Brain microvascular endothelial cell (primary cell): ENCODE measurements around the gene NPAS2.
A peak's percentile ranks its signal among the peaks of the same experiment; 100 is the strongest.

Source experiments
- DNase-seq: peaks from one replicate; pipeline ENCODE4 v3.0.0-alpha.2; 2020
- H3K27ac ChIP-seq: fragments of 250-450 bp; sonication (Bioruptor Pico); 2 replicates; pipeline ENCODE4 v1.5.1; 2020; ENCODE audit warnings: mild to moderate bottlenecking, moderate library complexity
- H3K27me3 ChIP-seq: fragments of 250-450 bp; sonication (Bioruptor Pico); replicated peaks from 2 replicates; pipeline ENCODE4 v1.5.1; 2020; ENCODE audit warnings: mild to moderate bottlenecking
- H3K36me3 ChIP-seq: fragments of 250-450 bp; sonication (Bioruptor Pico); replicated peaks from 2 replicates; pipeline ENCODE4 v1.5.1; 2020; ENCODE audit warnings: mild to moderate bottlenecking
- H3K4me3 ChIP-seq: 2 replicates; pipeline ENCODE4 v1.5.1; 2011; ENCODE audit warnings: low read depth, mild to moderate bottlenecking, control low read depth, low read length, moderate library complexity
- CTCF ChIP-seq: IDR thresholded peaks from 2 replicates; pipeline ENCODE4 v1.5.1; 2011; ENCODE audit warnings: low read depth, mild to moderate bottlenecking, moderate library complexity, low read length, control low read depth, inconsistent platforms; ENCODE audit errors: missing control alignments
- in situ Hi-C: cut with HindIII; loops from 2 replicates; pipeline ENCODE4 v1.10.0; 2017; ENCODE audit warnings: low sequenced_read_pairs, low pct_ligation_motif_present

NPAS2 gene

GRCh38 chr2:100818606-100819369, 1.2 kb upstream of the NPAS2 start:
- in situ Hi-C loops = no loop called here
- TF ChIP-seq CTCF = peak; percentile 59
- H3K27me3 ChIP-seq = no peaks in the 10 kb centered on the region
- H3K36me3 ChIP-seq = no peaks in the 10 kb centered on the region
- peak overlapping the region; percentile 73 for H3K4me3 ChIP-seq
- peak; percentile 62 for DNase-seq
- peak overlapping the region; percentile 92 for H3K27ac ChIP-seq

GRCh38 chr2:100820273-100820522, 259 bp downstream of the NPAS2 start:
- DNase-seq = no peak
- H3K27me3 ChIP-seq = no peaks in the 10 kb centered on the region
- peak overlapping the region; percentile 89 for H3K4me3 ChIP-seq

GRCh38 chr2:100820523-100821254, 750 bp downstream of the NPAS2 start:
- Histone ChIP-seq H3K27me3 (no peaks in the 10 kb centered on the region), H3K4me3 (peak overlapping the region; percentile 89), H3K36me3 (no peaks in the 10 kb centered on the region), H3K27ac (peak overlapping the region; percentile 47)
- in situ Hi-C loops = no loop called here
- no peak for DNase-seq
- TF ChIP-seq CTCF = no peak

More at GRCh38 chr2:100820273-100820522, 259 bp downstream of the NPAS2 start:
- in situ Hi-C loops = no loop called here
- no peak for TF ChIP-seq CTCF
- Histone ChIP-seq H3K27ac (peak overlapping the region; percentile 47), H3K36me3 (no peaks in the 10 kb centered on the region)

- no peak for DNase-seq
- no peaks in the 10 kb centered on the region for H3K36me3 ChIP-seq
- in situ Hi-C loops = no loop called here
- H3K27ac ChIP-seq = no peak overlapping the region
- TF ChIP-seq CTCF = no peak
- peak overlapping the region; percentile 89 for H3K4me3 ChIP-seq
- H3K27me3 ChIP-seq = no peaks in the 10 kb centered on the region
Observed at GRCh38 chr2:100821255-100821910, 1.4 kb downstream of the NPAS2 start.

GRCh38 chr2:100821911-100822265, 1.9 kb downstream of the NPAS2 start:
- TF ChIP-seq CTCF = no peak
- no peak for DNase-seq
- Histone ChIP-seq H3K4me3 (peak overlapping the region; percentile 89), H3K27me3 (no peaks in the 10 kb centered on the region), H3K36me3 (no peaks in the 10 kb centered on the region), H3K27ac (no peak overlapping the region)
- in situ Hi-C loops = no loop called here
